SKM-1 treated with dmso at 0.1 percent for 144 hours (cell line): ENCODE measurements around the gene SLC11A1.

Experiments
- DNase-seq: peaks from one replicate; lab custom pipeline; 2025; ENCODE audit not compliant: unreplicated experiment; lab: John Stamatoyannopoulos, UW

SLC11A1 gene

DNA sequence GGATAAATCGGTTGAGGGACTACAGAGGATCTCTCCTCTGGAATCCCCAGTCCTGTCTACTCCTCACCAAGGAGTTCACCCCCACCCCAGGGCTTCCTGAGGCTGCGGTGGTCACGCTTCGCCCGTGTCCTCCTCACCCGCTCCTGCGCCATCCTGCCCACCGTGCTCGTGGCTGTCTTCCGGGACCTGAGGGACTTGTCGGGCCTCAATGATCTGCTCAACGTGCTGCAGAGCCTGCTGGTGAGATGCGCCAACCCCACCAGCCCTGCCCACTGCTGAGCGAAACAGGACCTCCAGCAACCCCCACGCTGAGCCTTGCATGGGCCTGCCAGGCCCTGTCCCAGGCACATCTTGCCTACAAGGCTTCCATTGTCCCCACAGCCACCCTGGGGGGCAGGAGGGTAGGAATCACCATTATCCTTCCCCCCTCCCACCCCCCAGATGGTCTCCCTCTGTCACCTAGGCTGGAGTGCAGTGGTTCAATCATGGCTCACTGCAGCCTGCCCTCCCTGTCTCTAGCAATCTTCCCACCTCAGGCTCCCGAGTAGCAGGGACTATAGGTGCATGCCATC lies 10.9 kb downstream of the SLC11A1 start:
- DNase-seq = no peak

- peak; percentile 61 for DNase-seq
Measured at GRCh38 chr2:218393750-218394290, 11.7 kb downstream of the SLC11A1 start.

DNA sequence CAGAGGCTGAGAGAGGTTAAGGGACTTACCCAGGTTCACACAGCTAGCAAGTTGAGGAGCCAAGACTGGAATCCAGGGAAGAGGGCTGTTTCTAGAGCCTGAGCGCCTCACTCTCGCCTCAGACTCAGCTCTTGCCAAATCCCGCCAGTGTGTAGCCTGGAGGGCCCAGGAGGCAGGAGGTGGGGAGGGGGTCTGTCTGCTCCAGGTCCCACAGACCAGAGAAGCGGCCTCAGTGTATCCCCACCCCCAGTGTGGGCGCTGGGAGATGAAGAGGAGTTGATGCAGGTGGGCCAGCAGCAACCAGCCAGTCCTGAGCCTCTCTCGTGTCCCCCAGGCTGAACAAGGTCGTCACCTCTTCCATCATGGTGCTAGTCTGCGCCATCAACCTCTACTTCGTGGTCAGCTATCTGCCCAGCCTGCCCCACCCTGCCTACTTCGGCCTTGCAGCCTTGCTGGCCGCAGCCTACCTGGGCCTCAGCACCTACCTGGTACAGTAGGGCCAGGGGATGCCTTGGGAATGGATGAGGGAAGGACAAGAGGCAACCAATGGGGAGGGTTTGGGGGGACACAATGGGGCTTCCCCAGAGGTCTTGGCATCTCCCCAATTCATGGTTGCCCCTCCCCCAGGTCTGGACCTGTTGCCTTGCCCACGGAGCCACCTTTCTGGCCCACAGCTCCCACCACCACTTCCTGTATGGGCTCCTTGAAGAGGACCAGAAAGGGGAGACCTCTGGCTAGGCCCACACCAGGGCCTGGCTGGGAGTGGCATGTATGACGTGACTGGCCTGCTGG lies 12.4 kb downstream of the SLC11A1 start:
- no peak for DNase-seq

DNA sequence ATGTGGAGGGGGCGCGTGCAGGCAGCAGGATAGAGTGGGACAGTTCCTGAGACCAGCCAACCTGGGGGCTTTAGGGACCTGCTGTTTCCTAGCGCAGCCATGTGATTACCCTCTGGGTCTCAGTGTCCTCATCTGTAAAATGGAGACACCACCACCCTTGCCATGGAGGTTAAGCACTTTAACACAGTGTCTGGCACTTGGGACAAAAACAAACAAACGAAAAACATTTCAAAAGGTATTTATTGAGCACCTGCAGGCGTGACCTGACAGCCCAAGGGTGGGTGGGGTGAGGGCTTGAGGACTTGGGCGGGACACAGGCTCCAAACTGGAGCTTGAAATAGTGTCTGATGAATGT lies 13.0 kb downstream of the SLC11A1 start:
- no peak for DNase-seq

- DNase-seq = no peak
Measured at GRCh38 chr2:218395456-218395825, 13.4 kb downstream of the SLC11A1 start.

- peak; percentile 95 for DNase-seq
Measured at GRCh38 chr2:218395826-218396687, 14.0 kb downstream of the SLC11A1 start.

DNA sequence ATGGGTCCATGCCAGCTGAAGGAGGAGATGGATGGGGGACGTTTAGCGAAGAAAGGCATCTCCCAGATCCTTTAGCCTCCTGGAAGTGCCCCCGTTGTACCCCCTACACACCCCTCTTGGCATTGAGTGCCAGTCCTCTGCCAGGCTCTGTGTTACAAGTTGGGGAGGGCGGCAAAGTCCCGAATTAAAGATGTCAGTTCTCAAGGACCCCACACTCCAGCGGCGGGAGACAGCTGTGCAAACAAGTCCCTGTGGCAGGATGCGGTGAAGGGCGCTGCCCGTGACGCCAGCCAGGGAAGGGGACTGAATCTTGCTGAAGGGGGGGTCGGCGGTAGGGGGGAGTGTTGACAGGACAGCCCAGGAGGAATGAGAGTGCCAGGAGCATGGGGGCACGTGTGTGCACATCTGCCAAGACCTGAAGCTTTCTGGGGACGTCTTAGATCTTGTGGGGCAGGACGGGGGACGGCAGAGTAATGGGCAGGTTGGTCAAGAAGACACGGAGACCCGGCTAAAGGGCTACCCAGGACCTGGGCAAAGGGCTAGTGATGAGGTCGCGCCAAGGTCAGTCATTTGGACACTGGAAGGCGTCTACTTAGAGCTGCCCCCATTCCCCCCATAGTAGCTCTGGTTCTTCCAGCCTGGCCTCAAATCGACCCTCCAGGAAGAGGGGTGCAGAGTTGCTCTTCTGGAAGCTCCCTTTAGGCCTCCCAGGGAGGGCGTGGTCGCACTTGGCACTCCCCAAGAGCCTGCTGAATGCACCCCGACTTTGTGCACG lies 14.8 kb downstream of the SLC11A1 start:
- no peak for DNase-seq

- no peak for DNase-seq
Measured at GRCh38 chr2:218397463-218397819, 15.4 kb downstream of the SLC11A1 start.

DNA sequence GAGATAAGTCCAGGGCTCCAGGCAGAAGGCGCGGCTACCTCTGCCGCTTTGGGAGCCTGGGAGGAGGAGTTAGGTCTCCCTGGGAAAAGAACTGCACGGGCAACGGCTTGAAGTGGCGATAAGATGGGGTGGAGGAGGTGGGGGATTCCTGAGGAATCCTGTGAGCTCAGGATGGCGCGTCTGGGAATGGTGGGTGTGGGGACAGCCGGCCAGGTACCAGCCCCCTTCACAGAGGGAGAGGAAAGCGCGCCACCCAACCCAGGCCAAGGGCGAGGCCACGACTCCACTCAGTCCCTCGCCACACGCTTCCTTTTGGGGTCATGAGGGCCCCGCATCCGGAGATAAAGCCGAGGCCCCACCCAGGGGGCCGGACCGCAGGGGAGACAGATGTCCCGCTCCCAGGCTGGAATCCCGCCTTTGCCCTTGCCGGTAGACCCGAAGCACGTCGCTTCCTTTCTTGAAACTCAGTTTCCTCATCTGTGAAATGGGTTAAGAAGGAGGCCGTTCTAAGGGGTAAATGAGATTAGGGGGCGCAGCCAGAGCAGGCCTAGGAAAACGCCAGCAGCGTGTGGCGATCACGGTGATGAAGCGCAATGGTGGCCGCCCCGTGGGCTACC lies 15.9 kb downstream of the SLC11A1 start:
- DNase-seq = peak; percentile 47

GRCh38 chr2:218398437-218399390 lies 16.6 kb downstream of the SLC11A1 start:
- peak; percentile 47 for DNase-seq

- DNase-seq = peak; percentile 93
Measured at GRCh38 chr2:218399391-218400166, 17.5 kb downstream of the SLC11A1 start, which contains the start of gene CTDSP1. Gene CTDSP1, plus strand, starts transcription at chr2:218399868. Its CDS starts 223 bp downstream, at chr2:218400091.

DNA sequence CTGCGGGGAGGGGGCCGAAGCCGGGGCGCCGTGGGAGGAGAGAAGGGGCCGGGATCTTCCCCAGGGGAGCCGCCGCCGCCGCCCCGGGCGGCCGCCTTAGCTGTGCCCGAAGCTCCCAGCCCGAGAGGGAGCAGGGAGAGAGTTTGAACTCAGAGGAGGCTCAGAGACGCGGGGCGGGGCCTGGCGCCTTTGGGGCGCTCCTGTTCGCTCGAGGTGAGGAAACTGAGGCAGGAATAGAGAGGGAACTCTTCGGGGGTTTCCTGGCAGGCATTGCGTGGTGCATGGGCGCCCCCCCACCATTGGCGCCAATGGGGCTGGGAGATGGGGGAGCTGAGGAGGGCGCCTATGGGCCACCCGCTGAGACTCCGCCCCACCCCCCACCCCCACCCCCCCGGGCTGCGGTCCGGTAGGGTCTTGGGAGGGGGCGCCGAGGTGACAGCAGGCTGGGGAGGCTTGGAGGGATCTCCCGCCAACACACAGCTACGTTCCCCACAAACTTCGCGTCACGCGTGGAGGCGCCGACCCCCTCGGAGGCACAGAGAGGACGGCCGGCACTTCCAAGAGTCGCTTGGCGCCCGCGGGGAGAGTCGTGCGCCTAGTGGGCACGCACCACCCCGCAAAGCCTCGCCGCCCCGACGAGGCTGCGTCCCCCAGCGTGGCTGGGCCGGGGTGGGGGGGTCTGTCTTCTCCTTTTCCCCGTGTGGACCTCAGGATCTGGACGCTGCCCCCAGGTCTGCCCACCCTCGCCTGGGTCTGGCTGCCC lies 18.3 kb downstream of the SLC11A1 start:
- DNase-seq = no peak

DNA sequence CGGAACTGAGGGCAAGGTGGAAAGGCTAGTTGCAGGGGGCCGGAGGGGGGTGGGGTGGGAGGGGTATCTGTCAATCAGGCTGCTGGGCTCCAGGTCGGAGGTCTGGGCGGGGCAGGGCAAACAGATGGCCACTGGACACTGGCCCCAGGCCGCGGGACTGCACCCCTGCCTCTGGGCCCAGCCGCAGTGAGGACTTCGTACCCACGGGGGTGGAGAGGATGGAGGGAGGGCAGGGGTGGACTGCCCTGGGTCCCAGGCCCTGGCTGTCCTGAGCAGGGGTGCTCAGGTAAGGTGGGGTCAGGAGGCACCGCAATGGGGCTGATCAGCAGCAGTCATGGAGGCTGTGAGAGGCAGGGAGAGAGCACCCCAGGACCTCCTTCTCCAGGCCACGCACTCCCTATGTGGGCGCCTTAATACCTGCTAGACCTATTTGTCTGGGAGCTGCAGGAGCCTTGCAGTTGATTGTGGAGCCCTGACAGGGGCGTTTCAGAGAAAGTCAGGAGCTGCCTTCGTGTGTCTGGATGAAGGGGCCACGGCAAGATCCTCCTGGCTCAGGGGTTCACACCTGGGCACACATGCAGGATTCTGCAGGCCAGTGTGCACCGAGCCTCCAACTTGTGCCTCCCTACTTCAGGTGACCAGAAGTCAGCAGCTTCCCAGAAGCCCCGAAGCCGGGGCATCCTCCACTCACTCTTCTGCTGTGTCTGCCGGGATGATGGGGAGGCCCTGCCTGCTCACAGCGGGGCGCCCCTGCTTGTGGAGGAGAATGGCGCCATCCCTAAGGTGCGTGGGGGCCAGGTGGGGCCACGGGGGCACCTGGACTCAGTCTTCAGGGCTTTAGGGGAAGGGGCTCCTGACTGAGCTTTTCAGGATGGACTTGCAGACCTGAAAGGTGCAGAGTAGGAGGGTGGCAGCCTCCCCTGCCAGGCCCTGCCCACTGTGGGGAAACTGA lies 19.1 kb downstream of the SLC11A1 start:
- DNase-seq = no peak

DNA sequence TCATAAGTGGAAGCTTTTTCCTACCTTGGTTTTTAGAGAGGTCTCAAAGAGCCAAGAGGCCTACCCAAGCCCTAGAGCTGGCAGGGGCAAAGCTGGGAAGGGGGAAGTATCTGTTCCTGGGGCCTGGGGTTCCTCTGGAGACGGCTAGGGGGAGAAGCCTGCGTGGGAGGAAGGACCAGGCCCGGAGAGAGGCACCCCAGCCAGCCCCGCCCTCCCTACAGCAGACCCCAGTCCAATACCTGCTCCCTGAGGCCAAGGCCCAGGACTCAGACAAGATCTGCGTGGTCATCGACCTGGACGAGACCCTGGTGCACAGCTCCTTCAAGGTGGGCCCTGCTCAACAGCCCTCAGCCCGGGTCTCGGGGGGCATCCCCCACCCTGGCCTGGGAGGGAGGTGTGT lies 19.8 kb downstream of the SLC11A1 start:
- DNase-seq = no peak

DNA sequence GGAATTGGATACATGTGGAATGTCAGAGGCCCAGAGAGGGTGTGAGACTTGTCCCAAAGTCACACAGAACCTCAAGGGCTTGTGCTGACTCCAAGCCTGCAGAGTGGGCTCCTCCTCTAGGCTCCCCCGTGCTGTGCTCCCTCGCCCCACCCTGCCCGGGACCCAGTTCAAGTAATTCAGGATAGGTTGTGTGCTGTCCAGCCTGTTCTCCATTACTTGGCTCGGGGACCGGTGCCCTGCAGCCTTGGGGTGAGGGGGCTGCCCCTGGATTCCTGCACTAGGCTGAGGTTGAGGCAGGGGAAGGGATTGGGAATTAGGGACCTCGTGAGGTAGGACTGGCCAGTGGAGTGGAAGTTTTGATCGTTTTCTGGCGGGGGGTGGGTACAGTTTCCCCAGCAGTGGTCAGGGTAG lies 20.4 kb downstream of the SLC11A1 start:
- DNase-seq = no peak

- no peak for DNase-seq
Measured at GRCh38 chr2:218402911-218403411, 20.9 kb downstream of the SLC11A1 start.
